IPS-20b (cell line): Measurements from ENCODE around the gene PHC2.

Source experiments
- H3K27ac ChIP-seq: one replicate; pipeline ENCODE4 v1.5.1; 2013; ENCODE audit warnings: low read length
- H3K27me3 ChIP-seq: 2 replicates; pipeline ENCODE4 v1.6.1; 2013; ENCODE audit warnings: mild to moderate bottlenecking, low read length, inconsistent platforms; ENCODE audit not compliant: insufficient read depth
- H3K36me3 ChIP-seq: 2 replicates; pipeline ENCODE4 v1.6.1; 2013; ENCODE audit warnings: low read depth, mild to moderate bottlenecking, inconsistent platforms, low read length, moderate library complexity; ENCODE audit not compliant: insufficient read depth
- H3K4me1 ChIP-seq: 2 replicates; pipeline ENCODE4 v1.6.1; 2013; ENCODE audit warnings: mild to moderate bottlenecking, control low read depth, inconsistent platforms, low read length, moderate library complexity; ENCODE audit not compliant: insufficient read depth
- H3K4me3 ChIP-seq: 2 replicates; pipeline ENCODE4 v1.5.1; 2013; ENCODE audit warnings: mild to moderate bottlenecking, low read length, inconsistent platforms
- H3K9ac ChIP-seq: 2 replicates; pipeline ENCODE4 v1.6.1; 2013; ENCODE audit warnings: low read depth, mild to moderate bottlenecking, inconsistent platforms, low read length, moderate library complexity
- H3K9me3 ChIP-seq: 2 replicates; pipeline ENCODE4 v1.6.1; 2013; ENCODE audit warnings: mild to moderate bottlenecking, low read depth, low read length, inconsistent platforms; ENCODE audit not compliant: insufficient read depth

Gene PHC2

DNA sequence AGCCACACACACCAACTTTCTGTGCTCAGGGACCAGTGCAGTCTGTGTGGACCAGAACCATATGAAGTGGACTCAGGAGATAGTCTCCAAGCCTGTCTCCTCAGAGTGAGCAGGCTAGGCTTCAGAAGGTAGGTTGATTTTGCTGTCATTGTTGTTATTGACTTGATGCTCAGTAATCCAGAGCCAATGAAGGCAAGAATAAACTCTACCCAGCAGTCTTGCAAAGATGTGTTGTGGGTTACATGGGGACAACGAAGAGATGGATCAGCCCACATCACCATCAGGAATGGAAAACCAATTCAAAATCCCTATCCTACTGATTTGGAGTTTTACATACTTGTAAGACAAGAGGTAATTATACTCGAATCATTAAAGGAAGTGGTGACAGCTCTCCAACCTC is 37.4 kb downstream of the PHC2 start:
- Histone ChIP-seq H3K27ac (no peak overlapping the region), H3K4me3 (no peak overlapping the region), H3K36me3 (no peaks in the 10 kb centered on the region), H3K4me1 (peaks cover 7% of the 10 kb centered on the region; the same call in 1 of the 2 replicates), H3K27me3 (no peaks in the 10 kb centered on the region), H3K9ac (no peak overlapping the region), H3K9me3 (no peaks in the 10 kb centered on the region)

DNA sequence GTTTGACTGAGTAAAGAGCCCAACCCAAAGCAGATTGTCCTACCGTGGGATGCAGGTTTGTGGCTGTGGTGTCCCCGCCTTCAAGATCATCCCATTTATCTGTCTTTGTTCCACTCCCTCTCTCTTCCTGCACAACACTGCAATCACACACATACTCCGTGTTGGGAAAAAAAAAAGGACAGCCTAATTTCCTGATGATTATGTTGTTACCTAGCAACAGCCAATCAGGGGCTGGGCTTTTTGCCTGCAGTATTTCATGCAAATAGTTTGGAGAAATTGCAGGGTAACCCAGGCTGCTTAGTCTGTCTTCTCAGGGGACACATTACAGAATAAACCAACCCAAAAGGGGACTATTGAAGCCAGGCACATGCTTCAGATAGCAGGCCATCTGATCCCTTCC is 38.3 kb downstream of the PHC2 start:
- Histone ChIP-seq H3K36me3 (no peaks in the 10 kb centered on the region), H3K27me3 (no peaks in the 10 kb centered on the region), H3K9ac (no peak overlapping the region), H3K4me3 (no peak overlapping the region), H3K27ac (no peak overlapping the region), H3K9me3 (no peaks in the 10 kb centered on the region), H3K4me1 (peaks cover 7% of the 10 kb centered on the region; the same call in 1 of the 2 replicates)

DNA sequence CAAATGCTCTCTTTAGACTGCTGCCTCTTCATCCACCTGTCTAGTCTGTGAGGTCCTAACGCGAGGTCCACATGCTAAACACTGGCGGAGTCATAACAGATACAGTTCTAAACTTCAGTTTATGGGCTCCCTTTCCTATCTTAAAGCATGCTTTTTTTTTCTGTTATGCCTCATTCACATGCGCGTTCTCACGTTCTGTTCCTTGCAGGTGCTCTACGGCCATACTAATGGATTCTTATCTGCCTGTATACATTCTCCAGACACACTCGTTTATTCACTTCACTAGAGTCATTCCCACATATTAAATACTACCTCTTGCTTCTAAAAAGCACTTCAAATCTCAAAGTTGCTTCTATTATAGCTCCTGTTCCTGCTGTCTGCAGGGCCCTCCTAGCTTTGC is 38.7 kb downstream of the PHC2 start:
- Histone ChIP-seq H3K9me3 (no peaks in the 10 kb centered on the region), H3K9ac (no peak overlapping the region), H3K4me3 (no peak overlapping the region), H3K4me1 (peaks cover 7% of the 10 kb centered on the region; the same call in 1 of the 2 replicates), H3K36me3 (no peaks in the 10 kb centered on the region), H3K27me3 (no peaks in the 10 kb centered on the region), H3K27ac (no peak overlapping the region)

DNA sequence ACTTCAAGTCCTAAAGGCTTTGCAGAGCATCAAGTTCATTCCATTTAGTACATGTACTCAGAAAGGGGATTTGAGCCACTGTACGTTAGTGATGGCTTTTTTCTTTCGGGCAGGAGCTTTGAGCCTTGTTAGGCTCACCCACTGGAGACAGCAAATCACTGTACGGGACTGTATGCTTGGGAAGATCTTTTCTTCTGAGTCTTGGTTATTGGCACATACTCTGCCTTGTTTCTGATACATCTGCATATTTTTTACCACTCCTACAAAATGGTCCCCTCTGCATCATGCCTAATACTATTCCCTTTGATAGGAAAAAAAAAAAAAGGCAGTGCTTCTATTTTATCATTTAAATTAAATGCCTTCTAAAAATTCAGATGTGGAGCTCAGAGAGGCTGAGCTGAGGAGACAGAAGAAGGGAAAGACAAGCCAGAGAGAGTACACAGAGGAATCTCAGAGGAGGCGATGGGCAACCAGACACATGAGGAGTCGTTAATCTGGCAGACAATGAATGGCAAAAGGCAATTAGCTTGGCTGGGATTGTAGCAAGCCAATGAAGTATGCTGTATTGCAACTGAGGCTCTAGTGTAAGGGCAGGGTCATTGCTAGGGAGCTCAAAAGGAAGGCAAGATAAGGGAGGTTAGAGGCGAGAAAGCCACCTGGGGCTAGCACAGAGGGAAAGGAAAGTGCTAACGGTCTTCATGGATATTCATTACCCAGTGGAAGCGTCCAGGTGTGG is 39.4 kb downstream of the PHC2 start:
- Histone ChIP-seq H3K9ac (no peak overlapping the region), H3K36me3 (no peaks in the 10 kb centered on the region), H3K4me1 (peaks cover 7% of the 10 kb centered on the region; the same call in 1 of the 2 replicates), H3K27me3 (no peaks in the 10 kb centered on the region), H3K4me3 (no peak overlapping the region), H3K27ac (no peak overlapping the region), H3K9me3 (no peaks in the 10 kb centered on the region)

DNA sequence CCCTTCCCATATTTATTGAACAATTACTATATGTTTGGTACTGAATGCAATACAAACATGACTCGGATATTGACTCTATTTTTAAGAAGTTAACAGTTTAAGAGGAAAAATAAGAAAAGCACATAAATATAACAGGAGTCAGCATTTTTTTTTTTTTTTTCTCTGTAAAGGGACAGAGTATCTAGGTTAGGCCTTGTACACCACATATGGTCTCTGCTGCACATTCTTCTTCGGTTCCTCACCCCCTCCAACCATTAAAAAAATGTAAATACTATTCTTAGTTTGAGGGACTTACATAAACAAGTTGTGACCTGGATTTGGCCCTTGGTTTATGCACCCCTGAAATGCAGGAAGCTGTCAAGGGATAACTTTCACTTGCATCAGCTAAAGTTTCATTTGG is 40.4 kb downstream of the PHC2 start:
- Histone ChIP-seq H3K27me3 (no peaks in the 10 kb centered on the region), H3K9ac (no peak overlapping the region), H3K27ac (no peak overlapping the region), H3K9me3 (no peaks in the 10 kb centered on the region), H3K4me3 (no peak overlapping the region), H3K4me1 (peaks cover 7% of the 10 kb centered on the region; the same call in 1 of the 2 replicates), H3K36me3 (no peaks in the 10 kb centered on the region)

GRCh38 chr1:33388805-33389771 is 41.8 kb downstream of the PHC2 start:
- Histone ChIP-seq H3K9ac (no peak overlapping the region), H3K9me3 (no peaks in the 10 kb centered on the region), H3K4me3 (no peak overlapping the region), H3K36me3 (no peaks in the 10 kb centered on the region), H3K27me3 (no peaks in the 10 kb centered on the region), H3K27ac (no peak overlapping the region), H3K4me1 (peaks cover 7% of the 10 kb centered on the region; the same call in 1 of the 2 replicates)

GRCh38 chr1:33387625-33388024 is 43.3 kb downstream of the PHC2 start:
- H3K9me3 ChIP-seq = no peaks in the 10 kb centered on the region
- H3K9ac ChIP-seq = no peak overlapping the region
- no peak overlapping the region for H3K4me3 ChIP-seq
- H3K36me3 ChIP-seq = no peaks in the 10 kb centered on the region
- H3K4me1 ChIP-seq = no peaks in the 10 kb centered on the region
- H3K27ac ChIP-seq = no peak overlapping the region
- no peaks in the 10 kb centered on the region for H3K27me3 ChIP-seq

- Histone ChIP-seq H3K4me1 (no peaks in the 10 kb centered on the region), H3K4me3 (no peak overlapping the region), H3K36me3 (no peaks in the 10 kb centered on the region), H3K27ac (no peak overlapping the region), H3K27me3 (0 out of 2 replicates have a peak, but pooled peaks cover 3% of the 10 kb centered on the region), H3K9me3 (no peaks in the 10 kb centered on the region), H3K9ac (no peak overlapping the region)
Measured at GRCh38 chr1:33385251-33385650, 45.6 kb downstream of the PHC2 start.

- Histone ChIP-seq H3K9ac (no peak overlapping the region), H3K36me3 (no peaks in the 10 kb centered on the region), H3K27me3 (peaks cover 9% of the 10 kb centered on the region; the same call in 1 of the 2 replicates), H3K27ac (no peak overlapping the region), H3K4me1 (no peaks in the 10 kb centered on the region), H3K9me3 (no peaks in the 10 kb centered on the region), H3K4me3 (no peak overlapping the region)
Measured at GRCh38 chr1:33384040-33384812, 46.7 kb downstream of the PHC2 start.

GRCh38 chr1:33383489-33383888 is 47.4 kb downstream of the PHC2 start:
- Histone ChIP-seq H3K27me3 (peaks cover 9% of the 10 kb centered on the region; the same call in 1 of the 2 replicates), H3K36me3 (no peaks in the 10 kb centered on the region), H3K4me3 (no peak overlapping the region), H3K9me3 (no peaks in the 10 kb centered on the region), H3K4me1 (no peaks in the 10 kb centered on the region), H3K27ac (no peak overlapping the region), H3K9ac (no peak overlapping the region)

DNA sequence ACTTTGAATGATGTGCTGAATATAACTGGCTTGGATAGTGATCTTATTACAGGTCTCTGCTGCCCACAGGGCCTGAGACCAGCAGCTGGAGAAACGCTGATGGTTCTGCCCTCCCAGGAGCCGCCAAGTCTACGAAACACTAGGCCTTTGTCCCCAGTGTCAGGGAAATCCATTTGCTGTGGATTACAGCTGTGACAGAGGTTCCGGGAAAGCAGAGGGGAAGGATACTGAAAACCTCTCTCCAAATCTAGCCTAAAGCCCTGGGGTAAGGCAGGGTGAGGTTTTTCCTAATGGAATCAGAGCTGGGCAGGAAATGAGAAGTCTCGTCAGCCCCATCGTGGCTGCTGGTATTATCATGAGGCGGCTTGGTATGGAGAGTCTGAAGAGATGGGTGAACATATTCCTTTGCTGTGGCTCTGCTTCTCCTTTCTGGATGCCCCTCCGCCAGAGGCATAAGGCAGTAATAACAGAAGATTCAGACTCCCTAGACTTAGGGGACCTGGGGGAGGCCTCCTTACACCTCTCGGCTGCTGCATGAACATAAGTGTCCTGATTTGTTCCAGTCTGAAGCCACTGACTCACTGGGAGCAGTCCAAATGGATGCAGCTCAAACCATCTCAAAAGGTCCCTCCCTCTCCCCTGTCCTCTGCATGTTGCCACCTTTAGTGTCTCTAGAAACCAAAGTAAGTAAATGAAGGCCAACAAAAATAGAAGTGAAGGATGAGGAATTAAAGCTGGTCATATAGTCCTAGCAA is 48.1 kb downstream of the PHC2 start:
- no peak overlapping the region for H3K27ac ChIP-seq
- no peak overlapping the region for H3K4me3 ChIP-seq
- no peaks in the 10 kb centered on the region for H3K36me3 ChIP-seq
- H3K9ac ChIP-seq = no peak overlapping the region
- H3K4me1 ChIP-seq = no peaks in the 10 kb centered on the region
- H3K27me3 ChIP-seq = peaks cover 9% of the 10 kb centered on the region; the same call in 1 of the 2 replicates
- no peaks in the 10 kb centered on the region for H3K9me3 ChIP-seq
